22Rv1 (cell line): ENCODE results near the gene ACKR1.

ENCODE experiments used
- ZFX ChIP-seq: fragments of 450-650 bp; IDR thresholded peaks from 2 replicates; pipeline ENCODE4 v1.6.1; 2017; ENCODE audit warnings: antibody characterized with exemption, borderline replicate concordance
- TF ChIP-seq, protein P1 (sequence below): fragments of 450-650 bp; IDR thresholded peaks from 2 replicates; pipeline ENCODE4 v1.5.1; 2017; ENCODE audit warnings: mild to moderate bottlenecking

DNA sequence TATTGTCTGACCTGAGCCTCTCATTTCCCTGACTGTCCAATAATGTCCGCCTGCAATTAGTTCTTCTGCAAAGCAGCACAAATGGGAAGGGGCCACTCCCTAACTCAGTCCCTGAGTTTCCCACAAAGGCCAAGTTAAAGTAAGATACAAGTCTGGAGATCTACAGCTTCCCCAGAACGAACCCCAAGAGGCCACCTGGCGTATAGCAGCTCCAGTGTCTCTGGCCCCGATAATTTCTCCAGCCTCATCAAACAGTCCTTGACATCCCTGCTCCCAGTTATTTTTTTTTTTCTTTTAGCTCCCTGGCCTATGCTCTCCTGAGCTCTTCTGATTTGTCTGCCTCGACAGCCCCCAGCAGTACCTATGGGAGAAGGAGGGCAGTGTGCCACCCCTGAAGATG is 8.1 kb upstream of the ACKR1 start:
- TF ChIP-seq, protein P1, sequence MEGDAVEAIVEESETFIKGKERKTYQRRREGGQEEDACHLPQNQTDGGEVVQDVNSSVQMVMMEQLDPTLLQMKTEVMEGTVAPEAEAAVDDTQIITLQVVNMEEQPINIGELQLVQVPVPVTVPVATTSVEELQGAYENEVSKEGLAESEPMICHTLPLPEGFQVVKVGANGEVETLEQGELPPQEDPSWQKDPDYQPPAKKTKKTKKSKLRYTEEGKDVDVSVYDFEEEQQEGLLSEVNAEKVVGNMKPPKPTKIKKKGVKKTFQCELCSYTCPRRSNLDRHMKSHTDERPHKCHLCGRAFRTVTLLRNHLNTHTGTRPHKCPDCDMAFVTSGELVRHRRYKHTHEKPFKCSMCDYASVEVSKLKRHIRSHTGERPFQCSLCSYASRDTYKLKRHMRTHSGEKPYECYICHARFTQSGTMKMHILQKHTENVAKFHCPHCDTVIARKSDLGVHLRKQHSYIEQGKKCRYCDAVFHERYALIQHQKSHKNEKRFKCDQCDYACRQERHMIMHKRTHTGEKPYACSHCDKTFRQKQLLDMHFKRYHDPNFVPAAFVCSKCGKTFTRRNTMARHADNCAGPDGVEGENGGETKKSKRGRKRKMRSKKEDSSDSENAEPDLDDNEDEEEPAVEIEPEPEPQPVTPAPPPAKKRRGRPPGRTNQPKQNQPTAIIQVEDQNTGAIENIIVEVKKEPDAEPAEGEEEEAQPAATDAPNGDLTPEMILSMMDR: peak; percentile 11; the same call in 1 of the 2 replicates
- TF ChIP-seq ZFX: no peak
